ENCODE data around the gene PLD1.

DNA sequence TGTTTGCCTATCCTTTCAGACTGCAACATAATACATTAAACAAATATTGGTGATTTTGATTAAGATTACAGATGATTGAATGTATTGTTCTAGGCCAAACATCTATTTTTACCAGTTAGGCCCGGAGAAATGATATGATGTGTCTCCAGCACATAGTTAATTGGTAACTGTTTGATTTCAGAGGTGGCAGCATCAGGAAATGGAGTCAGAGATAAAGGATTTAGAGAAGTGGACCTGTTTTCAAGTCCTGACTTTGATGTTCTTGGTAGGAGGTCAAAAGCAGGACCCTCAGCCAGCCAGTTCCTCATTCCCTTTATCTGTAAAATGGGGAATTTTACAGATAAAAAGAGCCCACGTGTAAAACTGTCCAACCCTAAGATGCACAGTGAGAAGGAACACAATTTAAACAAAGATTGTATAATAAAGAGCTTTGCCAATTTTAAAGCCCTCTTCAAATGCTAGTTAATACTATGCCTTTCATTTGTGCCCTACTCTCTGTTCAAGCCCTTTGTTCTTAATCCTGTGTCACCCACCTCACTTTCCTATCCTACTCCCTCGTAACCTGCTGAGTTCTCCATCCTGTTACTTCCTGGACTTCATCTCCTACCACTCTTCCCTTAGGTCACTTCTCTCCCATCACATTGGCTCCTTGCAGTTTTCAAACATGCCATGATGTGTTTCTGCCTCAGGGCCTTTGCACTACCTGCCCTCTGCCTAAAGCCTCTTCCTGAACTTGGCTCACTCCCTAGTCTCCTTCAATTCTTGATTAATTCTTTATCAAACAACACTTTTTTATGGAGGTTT, 35.4 kb upstream of the PLD1 start:
- no peak for TF ChIP-seq CTCF (IDR thresholded peaks at IDR 0.05)
- no peak for TF ChIP-seq POLR2A (IDR thresholded peaks at IDR 0.05)

Measured in right lobe of liver (tissue), 4 donors.